ENCODE measurements around the gene LAMC2.

DNA sequence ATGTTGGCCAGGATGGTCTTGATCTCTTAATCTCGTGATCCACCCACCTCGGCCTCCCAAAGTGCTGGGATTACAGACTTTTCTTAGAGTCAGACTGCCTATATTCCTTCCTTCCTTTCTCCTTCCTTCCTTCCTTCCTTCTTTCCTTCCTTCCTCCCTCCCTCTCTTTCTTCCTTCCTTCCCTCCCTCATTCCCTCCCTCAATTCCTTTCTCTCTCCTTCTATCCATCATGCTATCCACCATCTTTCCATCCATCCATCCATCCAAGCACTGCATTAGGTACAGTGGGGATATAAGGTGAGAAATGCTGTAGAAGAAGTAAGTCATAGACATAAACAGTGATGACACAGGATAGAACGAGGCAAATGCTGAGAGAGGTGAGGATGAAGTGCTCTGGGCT lies 13.2 kb downstream of the LAMC2 start:
- no peak for TF ChIP-seq CTCF (IDR thresholded peaks at IDR 0.05)
- TF ChIP-seq ZFX (IDR thresholded peaks at IDR 0.05; ENCODE audit: borderline replicate concordance) = no peak
